WTC11 (cell line): ENCODE results near the gene SEC24A. TPM values are rescaled to one million over a fixed set of nuclear protein-coding genes. Genes with fewer than 3 reads are reported as not detected.

Source experiments
- ATAC-seq: fragments of 200-7000 bp; cut with Tn5 transposase; 2 replicates; pipeline ENCODE4 v1.10.0; 2021; ENCODE audit warnings: mild to moderate bottlenecking, moderate library complexity
- CTCF ChIA-PET: fragments of 300-600 bp; sonication (Branson Sonifier 250); formaldehyde crosslinking; loops from one replicate; lab custom pipeline; 2021; ENCODE audit warnings: antibody characterized with exemption; lab: Charles Lee
- POLR2A ChIA-PET: fragments of 350-600 bp; sonication (Branson Sonifier 250); formaldehyde crosslinking; loops from one replicate; lab custom pipeline; 2021; ENCODE audit warnings: antibody characterized with exemption; lab: Charles Lee
- DNase-seq: peaks from one replicate; pipeline ENCODE4 v3.0.0; 2021; ENCODE audit warnings: low spot score
- H3K27ac Mint-ChIP-seq: 2 replicates; pipeline ENCODE4 v1.8.0; 2021; ENCODE audit warnings: mixed read lengths
- H3K27me3 Mint-ChIP-seq: 2 replicates; pipeline ENCODE4 v1.8.0; 2021; ENCODE audit warnings: low read depth, mild to moderate bottlenecking, moderate library complexity, mixed read lengths
- H3K36me3 Mint-ChIP-seq: 2 replicates; pipeline ENCODE4 v1.8.0; 2021; ENCODE audit warnings: mixed read lengths
- H3K4me1 Mint-ChIP-seq: 2 replicates; pipeline ENCODE4 v1.8.0; 2022; ENCODE audit warnings: mixed read lengths
- H3K4me3 Mint-ChIP-seq: 2 replicates; pipeline ENCODE4 v1.8.0; 2021; ENCODE audit warnings: mild to moderate bottlenecking, moderate library complexity, mixed read lengths
- H3K9me3 Mint-ChIP-seq: 2 replicates; pipeline ENCODE4 v1.8.0; 2021; ENCODE audit warnings: mixed read lengths
- CTCF ChIP-seq: fragments of 200-600 bp; IDR thresholded peaks from 2 replicates; pipeline ENCODE4 v1.8.0; 2022; ENCODE audit warnings: antibody characterized with exemption
- EMX1 ChIP-seq: fragments of 250-450 bp; sonication (Bioruptor Pico); IDR thresholded peaks from 2 replicates; pipeline ENCODE4 v1.8.0; 2021; ENCODE audit warnings: mild to moderate bottlenecking
- ESRRA ChIP-seq: sonication (generic); formaldehyde crosslinking; IDR thresholded peaks from 2 replicates; pipeline ENCODE4 v1.8.1; 2022; ENCODE audit warnings: mild to moderate bottlenecking, missing genetic modification reagents, borderline replicate concordance
- ETV6 ChIP-seq: sonication (generic); formaldehyde crosslinking; IDR thresholded peaks from 2 replicates; pipeline ENCODE4 v1.8.1; 2022; ENCODE audit warnings: mild to moderate bottlenecking, missing genetic modification reagents
- GTF2I ChIP-seq: fragments of 250-450 bp; sonication (Bioruptor Pico); conservative IDR thresholded peaks from 2 replicates; pipeline ENCODE4 v1.4.0; 2021; ENCODE audit warnings: mild to moderate bottlenecking
- IRF2 ChIP-seq: sonication (generic); formaldehyde crosslinking; IDR thresholded peaks from 2 replicates; pipeline ENCODE4 v1.8.0; 2022; ENCODE audit warnings: low read depth, missing genetic modification reagents, borderline replicate concordance
- KAT7 ChIP-seq: sonication (generic); formaldehyde crosslinking; IDR thresholded peaks from 2 replicates; pipeline ENCODE4 v1.8.1; 2023; ENCODE audit warnings: missing genetic modification reagents, mild to moderate bottlenecking, borderline replicate concordance
- MLX ChIP-seq: sonication (generic); formaldehyde crosslinking; IDR thresholded peaks from 2 replicates; pipeline ENCODE4 v1.8.1; 2023; ENCODE audit warnings: mild to moderate bottlenecking, missing genetic modification reagents, moderate library complexity
- MYBL2 ChIP-seq: sonication (generic); formaldehyde crosslinking; IDR thresholded peaks from 2 replicates; pipeline ENCODE4 v1.8.1; 2023; ENCODE audit warnings: mild to moderate bottlenecking, moderate library complexity, missing genetic modification reagents
- PRDM15 ChIP-seq: sonication (generic); formaldehyde crosslinking; IDR thresholded peaks from 2 replicates; pipeline ENCODE4 v1.8.0; 2022; ENCODE audit warnings: missing genetic modification reagents
- RORB ChIP-seq: fragments of 250-450 bp; sonication (Bioruptor Pico); IDR thresholded peaks from 2 replicates; pipeline ENCODE4 v1.9.0; 2021; ENCODE audit warnings: mild to moderate bottlenecking
- SOX15 ChIP-seq: fragments of 250-450 bp; sonication (Bioruptor Pico); IDR thresholded peaks from 2 replicates; pipeline ENCODE4 v1.9.0; 2021; ENCODE audit warnings: mild to moderate bottlenecking
- SP1 ChIP-seq: sonication (generic); formaldehyde crosslinking; conservative IDR thresholded peaks from 2 replicates; pipeline ENCODE4 v1.8.1; 2022; ENCODE audit warnings: missing genetic modification reagents
- TEAD1 ChIP-seq: sonication (generic); formaldehyde crosslinking; IDR thresholded peaks from 2 replicates; pipeline ENCODE4 v1.8.0; 2022; ENCODE audit warnings: mild to moderate bottlenecking, missing genetic modification reagents
- total RNA-seq: library from RNA; stranded (reverse); gene quantifications from 3 replicates; pipeline ENCODE4 v1.2.3, GENCODE V29; 2021
- TF ChIP-seq, protein P1 (sequence below): sonication (generic); formaldehyde crosslinking; IDR thresholded peaks from 2 replicates; pipeline ENCODE4 v1.8.0; 2023; ENCODE audit warnings: missing genetic modification reagents, mild to moderate bottlenecking, borderline replicate concordance
- TF ChIP-seq, protein P2 (sequence below): sonication (generic); formaldehyde crosslinking; IDR thresholded peaks from 2 replicates; pipeline ENCODE4 v1.8.0; 2022; ENCODE audit warnings: mild to moderate bottlenecking, missing genetic modification reagents
- TF ChIP-seq, protein P3 (sequence below): sonication (generic); formaldehyde crosslinking; IDR thresholded peaks from 2 replicates; pipeline ENCODE4 v1.8.1; 2023; ENCODE audit warnings: mild to moderate bottlenecking, missing genetic modification reagents

SEC24A gene
- total RNA-seq, 1 experiment from 2014 or later = 30.5 TPM

- TF ChIP-seq, protein P1, sequence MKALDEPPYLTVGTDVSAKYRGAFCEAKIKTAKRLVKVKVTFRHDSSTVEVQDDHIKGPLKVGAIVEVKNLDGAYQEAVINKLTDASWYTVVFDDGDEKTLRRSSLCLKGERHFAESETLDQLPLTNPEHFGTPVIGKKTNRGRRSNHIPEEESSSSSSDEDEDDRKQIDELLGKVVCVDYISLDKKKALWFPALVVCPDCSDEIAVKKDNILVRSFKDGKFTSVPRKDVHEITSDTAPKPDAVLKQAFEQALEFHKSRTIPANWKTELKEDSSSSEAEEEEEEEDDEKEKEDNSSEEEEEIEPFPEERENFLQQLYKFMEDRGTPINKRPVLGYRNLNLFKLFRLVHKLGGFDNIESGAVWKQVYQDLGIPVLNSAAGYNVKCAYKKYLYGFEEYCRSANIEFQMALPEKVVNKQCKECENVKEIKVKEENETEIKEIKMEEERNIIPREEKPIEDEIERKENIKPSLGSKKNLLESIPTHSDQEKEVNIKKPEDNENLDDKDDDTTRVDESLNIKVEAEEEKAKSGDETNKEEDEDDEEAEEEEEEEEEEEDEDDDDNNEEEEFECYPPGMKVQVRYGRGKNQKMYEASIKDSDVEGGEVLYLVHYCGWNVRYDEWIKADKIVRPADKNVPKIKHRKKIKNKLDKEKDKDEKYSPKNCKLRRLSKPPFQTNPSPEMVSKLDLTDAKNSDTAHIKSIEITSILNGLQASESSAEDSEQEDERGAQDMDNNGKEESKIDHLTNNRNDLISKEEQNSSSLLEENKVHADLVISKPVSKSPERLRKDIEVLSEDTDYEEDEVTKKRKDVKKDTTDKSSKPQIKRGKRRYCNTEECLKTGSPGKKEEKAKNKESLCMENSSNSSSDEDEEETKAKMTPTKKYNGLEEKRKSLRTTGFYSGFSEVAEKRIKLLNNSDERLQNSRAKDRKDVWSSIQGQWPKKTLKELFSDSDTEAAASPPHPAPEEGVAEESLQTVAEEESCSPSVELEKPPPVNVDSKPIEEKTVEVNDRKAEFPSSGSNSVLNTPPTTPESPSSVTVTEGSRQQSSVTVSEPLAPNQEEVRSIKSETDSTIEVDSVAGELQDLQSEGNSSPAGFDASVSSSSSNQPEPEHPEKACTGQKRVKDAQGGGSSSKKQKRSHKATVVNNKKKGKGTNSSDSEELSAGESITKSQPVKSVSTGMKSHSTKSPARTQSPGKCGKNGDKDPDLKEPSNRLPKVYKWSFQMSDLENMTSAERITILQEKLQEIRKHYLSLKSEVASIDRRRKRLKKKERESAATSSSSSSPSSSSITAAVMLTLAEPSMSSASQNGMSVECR (CRISPR knock-in tag) = no peak
- TF ChIP-seq SOX15 (CRISPR knock-in tag) = no peak
Observed at GRCh38 chr5:134610725-134611124, 37.9 kb upstream of the SEC24A start (continued).

DNA sequence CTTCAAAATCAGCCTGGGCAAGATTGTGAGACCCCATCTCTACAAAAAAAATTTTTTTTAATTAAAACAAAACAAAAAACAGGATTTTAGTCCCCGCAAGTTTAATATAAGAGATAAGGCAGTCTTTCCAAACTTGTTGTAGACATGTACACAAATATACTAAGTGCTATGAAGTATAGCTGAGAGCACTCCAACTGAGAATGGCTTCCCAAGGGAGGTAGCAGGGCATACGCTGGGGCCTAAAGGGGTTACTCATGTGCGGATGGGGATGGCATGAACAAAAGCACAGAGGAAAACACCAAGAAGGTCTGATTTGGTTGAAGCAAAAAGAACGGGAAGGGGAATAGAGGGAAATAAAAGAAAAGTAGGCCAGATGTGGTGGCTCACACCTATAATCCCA lies 37.1 kb upstream of the SEC24A start:
- H3K4me3 Mint-ChIP-seq = no peak overlapping the region
- POLR2A ChIA-PET = no interaction called here
- no peak for DNase-seq
- no peak overlapping the region; the same call in 1 of the 2 replicates for H3K27ac Mint-ChIP-seq
- no peaks in the 10 kb centered on the region for H3K9me3 Mint-ChIP-seq
- CTCF ChIA-PET = no interaction called here
- peaks cover 42% of the 10 kb centered on the region for H3K36me3 Mint-ChIP-seq
- H3K4me1 Mint-ChIP-seq = peaks cover 13% of the 10 kb centered on the region
- TF ChIP-seq MYBL2 (CRISPR knock-in tag) = no peak
- TF ChIP-seq, all 79 proteins: peak for 0
- ATAC-seq = no peak
- H3K27me3 Mint-ChIP-seq = no peaks in the 10 kb centered on the region

DNA sequence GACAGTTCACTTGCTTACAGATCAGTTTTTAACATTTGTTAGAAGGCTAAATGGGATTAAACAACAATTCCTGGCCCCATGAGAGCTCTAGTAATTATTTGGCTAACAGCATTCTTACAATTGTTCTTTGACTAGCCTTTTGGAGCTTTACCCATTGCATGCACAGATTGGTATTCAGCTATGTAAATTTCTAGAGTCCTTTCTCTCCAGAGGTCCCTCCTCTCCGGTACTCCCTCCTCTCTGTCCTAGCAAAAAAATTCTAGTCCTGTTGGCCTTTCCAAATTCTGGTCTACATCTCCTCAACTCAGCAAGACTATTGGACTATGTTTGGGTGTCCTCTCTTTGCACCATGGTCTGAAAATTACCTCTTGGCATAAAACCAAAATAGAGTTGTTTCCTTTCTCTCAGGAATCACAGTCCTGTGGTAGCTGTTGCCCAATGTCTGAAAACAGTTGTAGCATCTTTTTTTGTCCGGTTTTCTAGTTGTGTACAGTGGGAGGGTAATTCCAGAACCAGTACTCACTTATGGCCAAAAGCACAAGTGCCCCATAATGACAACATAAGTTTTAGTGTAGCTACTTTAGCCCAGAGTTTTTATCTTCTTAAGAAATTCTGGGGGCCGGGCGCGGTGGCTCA lies 34.0 kb upstream of the SEC24A start:
- POLR2A ChIA-PET = no interaction called here
- H3K4me3 Mint-ChIP-seq = no peak overlapping the region
- H3K36me3 Mint-ChIP-seq = peaks cover 34% of the 10 kb centered on the region
- H3K4me1 Mint-ChIP-seq = peaks cover 13% of the 10 kb centered on the region
- peak overlapping the region; percentile 54 for H3K27ac Mint-ChIP-seq
- TF ChIP-seq SP1 (CRISPR knock-in tag) (no peak), TEAD1 (CRISPR knock-in tag) (no peak), CTCF (no peak), SOX15 (CRISPR knock-in tag) (no peak), IRF2 (CRISPR knock-in tag) (no peak), ESRRA (CRISPR knock-in tag) (no peak), GTF2I (CRISPR knock-in tag) (no peak), MLX (CRISPR knock-in tag) (no peak), EMX1 (CRISPR knock-in tag) (no peak), PRDM15 (CRISPR knock-in tag) (no peak), KAT7 (CRISPR knock-in tag) (no peak), ETV6 (CRISPR knock-in tag) (no peak), RORB (no peak)
- TF ChIP-seq, protein P2, sequence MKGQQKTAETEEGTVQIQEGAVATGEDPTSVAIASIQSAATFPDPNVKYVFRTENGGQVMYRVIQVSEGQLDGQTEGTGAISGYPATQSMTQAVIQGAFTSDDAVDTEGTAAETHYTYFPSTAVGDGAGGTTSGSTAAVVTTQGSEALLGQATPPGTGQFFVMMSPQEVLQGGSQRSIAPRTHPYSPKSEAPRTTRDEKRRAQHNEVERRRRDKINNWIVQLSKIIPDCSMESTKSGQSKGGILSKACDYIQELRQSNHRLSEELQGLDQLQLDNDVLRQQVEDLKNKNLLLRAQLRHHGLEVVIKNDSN (CRISPR knock-in tag) = no peak
- TF ChIP-seq, protein P3, sequence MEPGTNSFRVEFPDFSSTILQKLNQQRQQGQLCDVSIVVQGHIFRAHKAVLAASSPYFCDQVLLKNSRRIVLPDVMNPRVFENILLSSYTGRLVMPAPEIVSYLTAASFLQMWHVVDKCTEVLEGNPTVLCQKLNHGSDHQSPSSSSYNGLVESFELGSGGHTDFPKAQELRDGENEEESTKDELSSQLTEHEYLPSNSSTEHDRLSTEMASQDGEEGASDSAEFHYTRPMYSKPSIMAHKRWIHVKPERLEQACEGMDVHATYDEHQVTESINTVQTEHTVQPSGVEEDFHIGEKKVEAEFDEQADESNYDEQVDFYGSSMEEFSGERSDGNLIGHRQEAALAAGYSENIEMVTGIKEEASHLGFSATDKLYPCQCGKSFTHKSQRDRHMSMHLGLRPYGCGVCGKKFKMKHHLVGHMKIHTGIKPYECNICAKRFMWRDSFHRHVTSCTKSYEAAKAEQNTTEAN (CRISPR knock-in tag) = no peak
- CTCF ChIA-PET = interaction anchor here (1.2 kb wide), 1 partner anchor 27 kb away, joined by 3 read pairs; no protein-coding TSS in a partner anchor
- no peak for DNase-seq
- H3K9me3 Mint-ChIP-seq = no peaks in the 10 kb centered on the region
- no peak for ATAC-seq
- no peaks in the 10 kb centered on the region for H3K27me3 Mint-ChIP-seq
